Measurements from ENCODE around the gene KLHDC7B. TPM values are rescaled to one million over a fixed set of nuclear protein-coding genes. Genes with fewer than 3 reads are reported as not detected.

KLHDC7B gene
- total and polyA plus RNA-seq, 8 donors = 0.03 to 0.73 (median 0.07) TPM; not detected in 3

DNA sequence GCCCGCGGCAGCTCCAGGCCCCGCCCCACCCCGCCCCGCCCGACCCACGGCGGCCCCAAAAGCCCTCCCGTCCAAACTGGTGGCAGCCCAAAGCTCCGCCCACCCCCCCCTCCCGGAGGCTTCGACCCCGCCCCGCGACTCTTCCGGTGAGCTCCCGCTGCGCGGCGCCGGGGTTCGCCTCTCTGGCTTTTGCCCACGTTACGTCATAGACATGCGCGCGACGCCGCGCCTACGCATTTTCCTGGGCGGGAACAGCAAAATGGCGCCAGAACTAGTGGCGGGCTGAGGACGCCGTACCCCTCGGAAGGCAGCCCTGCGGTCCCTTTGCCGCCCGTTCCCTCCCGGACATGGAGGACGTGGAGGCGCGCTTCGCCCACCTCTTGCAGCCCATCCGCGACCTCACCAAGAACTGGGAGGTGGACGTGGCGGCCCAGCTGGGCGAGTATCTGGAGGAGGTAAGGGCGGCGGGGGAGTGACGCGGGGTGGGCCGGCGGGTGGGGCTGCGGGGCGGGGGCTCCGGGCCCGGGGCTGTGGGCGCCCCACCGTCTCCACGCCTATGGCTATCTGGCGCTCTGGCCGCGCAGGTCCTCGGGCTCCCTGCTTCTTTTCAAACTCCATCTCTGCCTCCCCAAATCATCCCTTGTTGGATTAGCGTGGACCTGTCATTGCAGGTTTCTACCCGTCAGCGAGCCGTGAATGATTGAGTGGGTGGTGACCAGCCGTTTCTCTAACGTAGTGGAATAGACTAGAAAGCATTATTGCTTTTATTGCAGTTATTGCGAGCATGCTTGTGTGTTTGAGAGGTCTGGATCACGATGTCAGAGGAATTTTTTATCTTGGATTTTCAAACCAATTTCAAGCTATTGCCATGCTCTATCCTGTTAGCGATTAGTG lies 37.5 kb upstream of the KLHDC7B start, which contains the start of gene NCAPH2:
Gene NCAPH2, plus strand, starts transcription at position 234 of the 894 bp plus-strand sequence. Its CDS starts 114 bp downstream, at position 348.
- ATAC-seq (peak; percentile 81), DNase-seq (peak; percentile 96 to 99 (median 98))
- Histone ChIP-seq H3K4me3 (peak within 1 kb of the TSS; percentile 88 to 90), H3K27me3 (no peaks in the 10 kb centered on the region), H3K27ac (peak within 1 kb of the TSS; percentile 82 to 90), H3K9me3 (no peaks in the 10 kb centered on the region), H3K4me1 (peaks cover 17 to 36% of the 10 kb centered on the region in 2 donors), H3K36me3 (peaks cover 0 to 25% of the 10 kb centered on the region in 2 donors)
- intact Hi-C loops (cut with DNase I) = loop anchor here in 1 of 2 donors (10.0 kb wide), 1 partner anchor 87 kb away; no protein-coding TSS in a partner anchor
- TF ChIP-seq, protein P1, sequence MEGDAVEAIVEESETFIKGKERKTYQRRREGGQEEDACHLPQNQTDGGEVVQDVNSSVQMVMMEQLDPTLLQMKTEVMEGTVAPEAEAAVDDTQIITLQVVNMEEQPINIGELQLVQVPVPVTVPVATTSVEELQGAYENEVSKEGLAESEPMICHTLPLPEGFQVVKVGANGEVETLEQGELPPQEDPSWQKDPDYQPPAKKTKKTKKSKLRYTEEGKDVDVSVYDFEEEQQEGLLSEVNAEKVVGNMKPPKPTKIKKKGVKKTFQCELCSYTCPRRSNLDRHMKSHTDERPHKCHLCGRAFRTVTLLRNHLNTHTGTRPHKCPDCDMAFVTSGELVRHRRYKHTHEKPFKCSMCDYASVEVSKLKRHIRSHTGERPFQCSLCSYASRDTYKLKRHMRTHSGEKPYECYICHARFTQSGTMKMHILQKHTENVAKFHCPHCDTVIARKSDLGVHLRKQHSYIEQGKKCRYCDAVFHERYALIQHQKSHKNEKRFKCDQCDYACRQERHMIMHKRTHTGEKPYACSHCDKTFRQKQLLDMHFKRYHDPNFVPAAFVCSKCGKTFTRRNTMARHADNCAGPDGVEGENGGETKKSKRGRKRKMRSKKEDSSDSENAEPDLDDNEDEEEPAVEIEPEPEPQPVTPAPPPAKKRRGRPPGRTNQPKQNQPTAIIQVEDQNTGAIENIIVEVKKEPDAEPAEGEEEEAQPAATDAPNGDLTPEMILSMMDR (IDR thresholded peaks at IDR 0.05) = no peak

GRCh38 chr22:50508897-50509296 lies 36.8 kb upstream of the KLHDC7B start:
- DNase-seq (no peak), ATAC-seq (no peak)
- Histone ChIP-seq H3K4me3 (peak overlapping the region; percentile 72 to 78), H3K4me1 (peaks cover 17 to 36% of the 10 kb centered on the region in 2 donors), H3K27me3 (no peaks in the 10 kb centered on the region), H3K9me3 (no peaks in the 10 kb centered on the region), H3K36me3 (peaks cover 0 to 20% of the 10 kb centered on the region in 2 donors), H3K27ac (peak overlapping the region; percentile 82 to 90)
- intact Hi-C loops (cut with DNase I) = loop anchor here in 1 of 2 donors (10.0 kb wide), 1 partner anchor 86 kb away; no protein-coding TSS in a partner anchor
- TF ChIP-seq, protein P1 (IDR thresholded peaks at IDR 0.05) = no peak

DNA sequence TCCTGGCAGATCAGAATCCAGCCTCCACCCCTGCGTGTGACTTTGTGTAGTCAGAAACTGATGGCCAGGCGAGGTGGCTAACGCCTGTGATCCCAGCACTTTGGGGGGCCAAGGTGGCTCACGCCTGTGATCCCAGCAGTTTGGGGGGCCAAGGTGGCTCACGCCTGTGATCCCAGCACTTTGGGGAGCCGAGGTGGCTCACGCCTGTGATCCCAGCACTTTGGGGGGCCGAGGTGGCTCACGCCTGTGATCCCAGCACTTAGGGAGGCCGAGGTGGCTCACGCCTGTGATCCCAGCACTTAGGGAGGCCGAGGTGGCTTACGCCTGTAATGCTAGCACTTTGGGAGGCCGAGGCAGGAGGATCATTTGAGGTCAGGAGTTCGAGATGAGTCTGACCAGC lies 32.5 kb upstream of the KLHDC7B start:
- Histone ChIP-seq H3K36me3 (peaks cover 0 to 29% of the 10 kb centered on the region in 2 donors), H3K27ac (no peak overlapping the region), H3K9me3 (no peaks in the 10 kb centered on the region), H3K27me3 (no peaks in the 10 kb centered on the region), H3K4me1 (peaks cover 10 to 19% of the 10 kb centered on the region in 2 donors), H3K4me3 (no peak overlapping the region)
- ATAC-seq (no peak), DNase-seq (no peak)
- TF ChIP-seq, protein P1 (IDR thresholded peaks at IDR 0.05) = no peak
- intact Hi-C loops (cut with DNase I) = no loop called here

DNA sequence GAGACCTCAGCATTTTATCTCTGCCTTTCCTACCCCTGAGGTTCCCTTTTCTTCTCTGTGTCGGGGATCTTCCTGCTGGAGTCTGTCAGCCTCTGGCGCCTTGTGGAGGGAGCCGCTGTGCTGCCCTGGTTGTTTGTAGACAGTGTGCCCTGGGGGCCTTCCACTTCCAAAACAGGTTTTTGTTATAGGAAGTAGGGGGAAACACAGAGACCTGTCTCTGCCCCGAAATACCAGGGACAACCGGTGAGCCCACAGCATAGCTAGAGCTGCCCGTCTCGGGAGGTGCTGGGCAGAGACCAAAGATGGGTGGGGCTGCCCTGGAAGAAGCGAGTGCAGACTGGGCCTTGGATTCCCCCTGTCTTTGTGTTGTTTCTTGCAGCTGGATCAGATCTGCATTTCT lies 29.6 kb upstream of the KLHDC7B start:
- intact Hi-C loops (cut with DNase I) = no loop called here
- ATAC-seq = no peak
- Histone ChIP-seq H3K4me3 (no peak overlapping the region), H3K27ac (no peak overlapping the region), H3K36me3 (peaks cover 0 to 58% of the 10 kb centered on the region in 2 donors), H3K9me3 (no peaks in the 10 kb centered on the region), H3K4me1 (peaks cover 0 to 6% of the 10 kb centered on the region in 2 donors), H3K27me3 (no peaks in the 10 kb centered on the region)
- DNase-seq = no peak
- TF ChIP-seq, protein P1 (IDR thresholded peaks at IDR 0.05) = no peak

DNA sequence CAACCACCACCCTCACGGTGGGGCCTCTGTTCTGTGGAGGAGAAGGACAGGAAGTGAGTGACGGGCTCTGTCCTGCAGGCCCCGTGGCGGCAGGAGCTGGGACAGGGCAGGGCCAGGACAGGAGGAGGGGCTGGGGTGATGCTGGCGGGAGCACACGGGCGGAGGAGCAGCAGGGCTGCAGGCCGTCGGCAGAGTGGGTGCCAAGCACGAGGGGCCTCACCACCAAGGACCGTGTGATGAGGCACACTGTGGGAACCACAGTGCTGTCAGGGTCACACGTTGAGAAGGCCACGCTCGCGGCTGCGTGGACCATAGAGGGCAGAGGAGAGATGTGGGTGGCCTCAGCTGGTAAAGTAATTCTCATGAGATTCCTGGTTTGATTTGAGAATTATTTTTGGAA lies 28.8 kb upstream of the KLHDC7B start:
- TF ChIP-seq, protein P1 (IDR thresholded peaks at IDR 0.05) = no peak
- no peaks in the 10 kb centered on the region for H3K9me3 ChIP-seq
- DNase-seq (no peak), ATAC-seq (no peak)
- intact Hi-C loops (cut with DNase I) = no loop called here
- no peak overlapping the region for H3K4me3 ChIP-seq
- H3K4me1 ChIP-seq = peaks cover 0 to 6% of the 10 kb centered on the region in 2 donors
- no peak overlapping the region for H3K27ac ChIP-seq
- H3K27me3 ChIP-seq = no peaks in the 10 kb centered on the region
- H3K36me3 ChIP-seq = peaks cover 0 to 67% of the 10 kb centered on the region in 2 donors

All from left lung (tissue), 10 donors.